DOHH2 (cell line): ENCODE measurements around the gene AGAP3.

Experiments
- H3F3A ChIP-seq: fragments of 200-600 bp; sonication (generic), shearing (Covaris generic); 2 replicates; pipeline ENCODE4 v1.6.0; 2016; ENCODE audit warnings: antibody characterized with exemption, mild to moderate bottlenecking; ENCODE audit not compliant: control insufficient read depth, insufficient read depth
- H3K27ac ChIP-seq: fragments of 200-600 bp; sonication (generic); 2 replicates; pipeline ENCODE4 v1.5.1; 2014; ENCODE audit warnings: low read depth, mild to moderate bottlenecking, low read length, moderate library complexity
- H3K27me3 ChIP-seq: fragments of 200-600 bp; sonication (generic); 2 replicates; pipeline ENCODE4 v1.6.1; 2014; ENCODE audit warnings: mild to moderate bottlenecking, low read length, mixed read lengths; ENCODE audit not compliant: control insufficient read depth
- H3K36me3 ChIP-seq: fragments of 200-600 bp; sonication (generic); 2 replicates; pipeline ENCODE4 v1.6.1; 2014; ENCODE audit warnings: mild to moderate bottlenecking, low read length, moderate library complexity, mixed read lengths; ENCODE audit not compliant: control insufficient read depth
- H3K4me1 ChIP-seq: fragments of 200-600 bp; sonication (generic); 2 replicates; pipeline ENCODE4 v1.6.1; 2014; ENCODE audit warnings: mild to moderate bottlenecking, low read length, mixed read lengths; ENCODE audit not compliant: control insufficient read depth
- H3K4me2 ChIP-seq: fragments of 200-600 bp; sonication (generic); 2 replicates; pipeline ENCODE4 v1.6.0; 2014; ENCODE audit warnings: mild to moderate bottlenecking, low read length, moderate library complexity
- H3K4me3 ChIP-seq: fragments of 200-600 bp; sonication (generic); 2 replicates; pipeline ENCODE4 v1.5.1; 2014; ENCODE audit warnings: mild to moderate bottlenecking, low read length, mixed read lengths
- H3K79me2 ChIP-seq: fragments of 200-600 bp; sonication (generic); 2 replicates; pipeline ENCODE4 v1.6.1; 2014; ENCODE audit warnings: mild to moderate bottlenecking, low read length, mixed read lengths; ENCODE audit not compliant: control insufficient read depth
- H3K9me2 ChIP-seq: fragments of 200-600 bp; sonication (generic); replicated peaks from 2 replicates; pipeline ENCODE4 v1.6.1; 2014; ENCODE audit warnings: mild to moderate bottlenecking, low read length, mixed read lengths; ENCODE audit not compliant: control insufficient read depth
- H3K9me3 ChIP-seq: fragments of 200-600 bp; sonication (generic); 2 replicates; pipeline ENCODE4 v1.6.1; 2014; ENCODE audit warnings: antibody characterized with exemption, low read length, mixed read lengths; ENCODE audit not compliant: control insufficient read depth, insufficient read depth
- H4K20me1 ChIP-seq: fragments of 200-600 bp; sonication (generic); 2 replicates; pipeline ENCODE4 v1.6.0; 2014; ENCODE audit warnings: low read depth, mild to moderate bottlenecking, antibody characterized with exemption, low read length, moderate library complexity; ENCODE audit not compliant: control insufficient read depth, insufficient read depth
- CTCF ChIP-seq: fragments of 200-600 bp; sonication (generic); IDR thresholded peaks from one replicate; pipeline ENCODE4 v1.5.1; 2014; ENCODE audit warnings: antibody characterized with exemption, mild to moderate bottlenecking, low read depth, low read length; ENCODE audit not compliant: poor library complexity, severe bottlenecking
- EZH2phosphoT487 ChIP-seq: fragments of 200-600 bp; sonication (generic); IDR thresholded peaks from 2 replicates; pipeline ENCODE4 v1.6.1; 2017; ENCODE audit warnings: borderline replicate concordance, mild to moderate bottlenecking, antibody characterized with exemption, low read length, moderate library complexity, mixed read lengths

Gene AGAP3

GRCh38 chr7:151141311-151141854 is 55.1 kb downstream of the AGAP3 start:
- TF ChIP-seq CTCF, result no peak
- no peak for TF ChIP-seq EZH2phosphoT487
- H3K27ac ChIP-seq, result no peak overlapping the region
- H3K36me3 ChIP-seq, result no peaks in the 10 kb centered on the region
- H3K9me2 ChIP-seq, result no peaks in the 10 kb centered on the region
- H4K20me1 ChIP-seq, result no peaks in the 10 kb centered on the region
- no peaks in the 10 kb centered on the region for H3K9me3 ChIP-seq
- no peaks in the 10 kb centered on the region for H3K27me3 ChIP-seq
- H3F3A ChIP-seq, result no peaks in the 10 kb centered on the region
- no peak overlapping the region for H3K4me2 ChIP-seq
- no peak overlapping the region for H3K4me3 ChIP-seq
- H3K79me2 ChIP-seq, result no peaks in the 10 kb centered on the region
- H3K4me1 ChIP-seq, result no peaks in the 10 kb centered on the region

GRCh38 chr7:151141855-151142685 is 55.8 kb downstream of the AGAP3 start:
- Histone ChIP-seq H3K4me2 (no peak overlapping the region), H3K27ac (no peak overlapping the region), H3K4me1 (no peaks in the 10 kb centered on the region), H3K36me3 (no peaks in the 10 kb centered on the region), H3K27me3 (peaks cover 3% of the 10 kb centered on the region; the same call in 1 of the 2 replicates), H3K9me3 (no peaks in the 10 kb centered on the region), H3F3A (no peaks in the 10 kb centered on the region), H3K4me3 (no peak overlapping the region), H4K20me1 (no peaks in the 10 kb centered on the region), H3K79me2 (no peaks in the 10 kb centered on the region), H3K9me2 (no peaks in the 10 kb centered on the region)
- TF ChIP-seq CTCF, result no peak
- TF ChIP-seq EZH2phosphoT487, result no peak

GRCh38 chr7:151142686-151143040 is 56.4 kb downstream of the AGAP3 start:
- H3K4me1 ChIP-seq, result no peaks in the 10 kb centered on the region
- no peaks in the 10 kb centered on the region for H3K79me2 ChIP-seq
- H3K36me3 ChIP-seq, result no peaks in the 10 kb centered on the region
- H4K20me1 ChIP-seq, result no peaks in the 10 kb centered on the region
- H3K4me2 ChIP-seq, result no peak overlapping the region
- no peak overlapping the region for H3K27ac ChIP-seq
- no peak overlapping the region for H3K4me3 ChIP-seq
- H3K9me3 ChIP-seq, result no peaks in the 10 kb centered on the region
- no peaks in the 10 kb centered on the region for H3K9me2 ChIP-seq
- H3K27me3 ChIP-seq, result peaks cover 9% of the 10 kb centered on the region
- TF ChIP-seq EZH2phosphoT487 (no peak), CTCF (no peak)
- H3F3A ChIP-seq, result no peaks in the 10 kb centered on the region
